Activated CD4-positive, alpha-beta T cell treated with anti-CD3 and anti-CD28 coated beads, Interleukin-2, Interleukin-4, amounts not matched to agents 100 ng/mL and 50 ng/mL, durations not matched to agents 16 hours and 8 hours (primary cell): Measurements from ENCODE around the gene SLC6A14.

ENCODE experiments used
- DNase-seq: peaks from one replicate; pipeline ENCODE4 v3.0.0-alpha.2; 2020; ENCODE audit warnings: low spot score

The SLC6A14 gene

GRCh38 chrX:116436358-116436816, at the start of gene SLC6A14:
SLC6A14 (plus strand) TSS chrX:116436606; CDS start chrX:116436710, 104 bp downstream.
- no peak for DNase-seq

GRCh38 chrX:116395752-116396151, 40.7 kb upstream of the SLC6A14 start:
- DNase-seq: no peak

GRCh38 chrX:116399681-116400080, 36.7 kb upstream of the SLC6A14 start:
- DNase-seq: no peak

GRCh38 chrX:116409219-116409618, 27.2 kb upstream of the SLC6A14 start:
- no peak for DNase-seq

- no peak for DNase-seq
These were observed 23.1 kb upstream of the SLC6A14 start for GRCh38 chrX:116413273-116413672.

GRCh38 chrX:116417214-116417613, 19.2 kb upstream of the SLC6A14 start:
- no peak for DNase-seq

- no peak for DNase-seq
These were observed 18.4 kb upstream of the SLC6A14 start for GRCh38 chrX:116417968-116418367.

GRCh38 chrX:116427978-116428377, 8.4 kb upstream of the SLC6A14 start:
- DNase-seq: no peak

GRCh38 chrX:116435597-116435996, 809 bp upstream of the SLC6A14 start:
- no peak for DNase-seq

- no peak for DNase-seq
These were observed 12.8 kb downstream of the SLC6A14 start for GRCh38 chrX:116449156-116449555.

- no peak for DNase-seq
These were observed 26.4 kb downstream of the SLC6A14 start, which contains the start of gene CT83 for GRCh38 chrX:116462822-116463221. CT83 (minus strand) TSS chrX:116462976; CDS start chrX:116462856, 120 bp downstream.

- DNase-seq: no peak
These were observed 43.7 kb downstream of the SLC6A14 start for GRCh38 chrX:116480059-116480458.

- no peak for DNase-seq
These were observed 53.7 kb downstream of the SLC6A14 start for GRCh38 chrX:116490104-116490503.

GRCh38 chrX:116493271-116493670, 56.9 kb downstream of the SLC6A14 start:
- DNase-seq: no peak

GRCh38 chrX:116499780-116500179, 63.4 kb downstream of the SLC6A14 start:
- no peak for DNase-seq
